GM19328 (cell line): ENCODE data around the gene DAPK2.

Source experiments
- ATAC-seq: cut with Tn5 transposase; IDR thresholded peaks from one replicate; pipeline ENCODE4 v1.9.1; 2021; ENCODE audit warnings: mild to moderate bottlenecking, moderate library complexity; ENCODE audit not compliant: unreplicated experiment

Gene DAPK2

GRCh38 chr15:63899193-63899592 is 147.1 kb downstream of the DAPK2 start:
- ATAC-seq = no peak

- peak; percentile 54 for ATAC-seq
These were observed 149.8 kb downstream of the DAPK2 start for GRCh38 chr15:63896336-63897115.

GRCh38 chr15:63895787-63896218 is 150.5 kb downstream of the DAPK2 start:
- no peak for ATAC-seq

GRCh38 chr15:63895194-63895593 is 151.1 kb downstream of the DAPK2 start:
- ATAC-seq = no peak

- ATAC-seq = no peak
These were observed 151.7 kb downstream of the DAPK2 start for GRCh38 chr15:63894662-63894949.

- no peak for ATAC-seq
These were observed 152.2 kb downstream of the DAPK2 start for GRCh38 chr15:63893866-63894661.

GRCh38 chr15:63892794-63893441 is 153.4 kb downstream of the DAPK2 start:
- peak; percentile 44 for ATAC-seq

- no peak for ATAC-seq
These were observed 154.5 kb downstream of the DAPK2 start for GRCh38 chr15:63891768-63892133.

GRCh38 chr15:63891079-63891767 is 155.1 kb downstream of the DAPK2 start:
- no peak for ATAC-seq

- ATAC-seq = no peak
These were observed 155.7 kb downstream of the DAPK2 start for GRCh38 chr15:63890617-63891016.

GRCh38 chr15:63889831-63890230 is 156.5 kb downstream of the DAPK2 start:
- ATAC-seq = no peak

- no peak for ATAC-seq
These were observed 157.5 kb downstream of the DAPK2 start for GRCh38 chr15:63888823-63889222.

- ATAC-seq = no peak
These were observed 158.1 kb downstream of the DAPK2 start for GRCh38 chr15:63888146-63888545.

GRCh38 chr15:63887630-63888029 is 158.7 kb downstream of the DAPK2 start:
- ATAC-seq = no peak

GRCh38 chr15:63884953-63885352 is 161.3 kb downstream of the DAPK2 start:
- no peak for ATAC-seq

- no peak for ATAC-seq
These were observed 164.9 kb downstream of the DAPK2 start for GRCh38 chr15:63881431-63881830.

GRCh38 chr15:63880744-63881143 is 165.5 kb downstream of the DAPK2 start:
- no peak for ATAC-seq

GRCh38 chr15:63879995-63880394 is 166.3 kb downstream of the DAPK2 start:
- no peak for ATAC-seq

- ATAC-seq = no peak
These were observed 167.1 kb downstream of the DAPK2 start for GRCh38 chr15:63879211-63879610.

GRCh38 chr15:63877713-63878271 is 168.5 kb downstream of the DAPK2 start:
- ATAC-seq = no peak

- no peak for ATAC-seq
These were observed 170.1 kb downstream of the DAPK2 start for GRCh38 chr15:63876085-63876662.
